ACC112 (cell line): ENCODE measurements around the gene LIX1.
"Not testable (repeated sequence)": the region's sequence is repeated elsewhere in the genome, so short reads cannot be mapped to it uniquely, and the experiment has no call there.

ENCODE experiments used
- H2AFZ ChIP-seq: fragments of 200-600 bp; sonication (generic); one replicate; pipeline ENCODE4 v1.6.0; 2017; ENCODE audit warnings: antibody characterized with exemption, low read length; ENCODE audit not compliant: unreplicated experiment
- H3K27ac ChIP-seq: fragments of 200-600 bp; sonication (generic); 2 replicates; pipeline ENCODE4 v1.5.1; 2014; ENCODE audit warnings: low read depth, mild to moderate bottlenecking, antibody characterized with exemption, low read length, moderate library complexity
- H3K27me3 ChIP-seq: fragments of 200-600 bp; sonication (generic); 2 replicates; pipeline ENCODE4 v1.6.1; 2014; ENCODE audit warnings: mild to moderate bottlenecking, antibody characterized with exemption, low read length, moderate library complexity, mixed read lengths; ENCODE audit not compliant: insufficient read depth
- H3K36me3 ChIP-seq: fragments of 200-600 bp; sonication (generic); 2 replicates; pipeline ENCODE4 v1.6.1; 2016; ENCODE audit warnings: mild to moderate bottlenecking, antibody characterized with exemption, low read length, moderate library complexity, mixed read lengths; ENCODE audit not compliant: insufficient read depth
- H3K4me1 ChIP-seq: fragments of 200-600 bp; sonication (generic); one replicate; pipeline ENCODE4 v1.6.1; 2016; ENCODE audit warnings: low read length, mixed read lengths; ENCODE audit not compliant: insufficient read depth, unreplicated experiment, control insufficient read depth
- H3K4me3 ChIP-seq: fragments of 200-600 bp; sonication (generic); 2 replicates; pipeline ENCODE4 v1.5.1; 2014; ENCODE audit warnings: mild to moderate bottlenecking, low read depth, low read length
- H3K79me2 ChIP-seq: fragments of 200-600 bp; sonication (generic); one replicate; pipeline ENCODE4 v1.6.0; 2016; ENCODE audit warnings: low read length; ENCODE audit not compliant: control insufficient read depth, unreplicated experiment, insufficient read depth

The LIX1 gene

GRCh38 chr5:97142521-97143254, at the start of gene LIX1:
Gene LIX1 (minus strand): TSS chr5:97142611. CDS start chr5:97142576, 35 bp downstream.
- Histone ChIP-seq H3K4me3 (no peak within 1 kb of the TSS), H3K27ac (no peak within 1 kb of the TSS), H3K4me1 (no peaks in the 10 kb centered on the region), H3K36me3 (no peaks in the 10 kb centered on the region), H2AFZ (no peak within 1 kb of the TSS), H3K79me2 (no peaks in the 10 kb centered on the region), H3K27me3 (0 out of 2 replicates have a peak, but pooled peaks cover 3% of the 10 kb centered on the region)

GRCh38 chr5:97191893-97192292, 49.5 kb upstream of the LIX1 start:
- no peaks in the 10 kb centered on the region for H3K4me1 ChIP-seq
- H2AFZ ChIP-seq: no peak overlapping the region
- no peaks in the 10 kb centered on the region for H3K36me3 ChIP-seq
- no peak overlapping the region for H3K27ac ChIP-seq
- no peaks in the 10 kb centered on the region for H3K79me2 ChIP-seq
- H3K4me3 ChIP-seq: no peak overlapping the region
- no peaks in the 10 kb centered on the region for H3K27me3 ChIP-seq

GRCh38 chr5:97189523-97189922, 47.1 kb upstream of the LIX1 start:
- not testable (repeated sequence) for H3K4me3 ChIP-seq, H3K36me3 ChIP-seq, H3K4me1 ChIP-seq, H3K27me3 ChIP-seq, H3K79me2 ChIP-seq, H2AFZ ChIP-seq, H3K27ac ChIP-seq

- Histone ChIP-seq H3K27ac (peak overlapping the region; percentile 80), H3K79me2 (peaks cover 47% of the 10 kb centered on the region), H3K36me3 (peaks cover 5% of the 10 kb centered on the region), H2AFZ (peak overlapping the region; percentile 90), H3K27me3 (no peaks in the 10 kb centered on the region), H3K4me1 (peaks cover 14% of the 10 kb centered on the region), H3K4me3 (peak overlapping the region; percentile 87)
Observed at GRCh38 chr5:97183930-97184213, 41.5 kb upstream of the LIX1 start.

GRCh38 chr5:97183100-97183929, 40.9 kb upstream of the LIX1 start, which contains the start of gene RIOK2:
Gene RIOK2 (minus strand): TSS chr5:97183247. CDS start chr5:97183191, 56 bp downstream.
- peaks cover 14% of the 10 kb centered on the region for H3K4me1 ChIP-seq
- peak within 1 kb of the TSS; percentile 90 for H2AFZ ChIP-seq
- H3K36me3 ChIP-seq: peaks cover 5% of the 10 kb centered on the region
- peak within 1 kb of the TSS; percentile 87 for H3K4me3 ChIP-seq
- no peaks in the 10 kb centered on the region for H3K27me3 ChIP-seq
- peak within 1 kb of the TSS; percentile 80 for H3K27ac ChIP-seq
- peaks cover 53% of the 10 kb centered on the region for H3K79me2 ChIP-seq

- Histone ChIP-seq H3K27ac (peak overlapping the region; percentile 80), H3K79me2 (peaks cover 58% of the 10 kb centered on the region)
Observed at GRCh38 chr5:97182571-97183099, 40.2 kb upstream of the LIX1 start.

GRCh38 chr5:97181856-97182545, 39.6 kb upstream of the LIX1 start:
- Histone ChIP-seq H3K27me3 (no peaks in the 10 kb centered on the region), H3K79me2 (peaks cover 62% of the 10 kb centered on the region), H2AFZ (no peak overlapping the region), H3K27ac (peak overlapping the region; percentile 80; the same call in 1 of the 2 replicates), H3K36me3 (peaks cover 14% of the 10 kb centered on the region), H3K4me3 (peak overlapping the region; percentile 87), H3K4me1 (peaks cover 14% of the 10 kb centered on the region)

More at GRCh38 chr5:97182571-97183099, 40.2 kb upstream of the LIX1 start:
- Histone ChIP-seq H3K36me3 (peaks cover 8% of the 10 kb centered on the region), H2AFZ (peak overlapping the region; percentile 40), H3K4me1 (peaks cover 14% of the 10 kb centered on the region), H3K4me3 (peak overlapping the region; percentile 87), H3K27me3 (no peaks in the 10 kb centered on the region)

GRCh38 chr5:97179457-97179856, 37.0 kb upstream of the LIX1 start:
- not testable (repeated sequence) for H3K27ac ChIP-seq, H3K27me3 ChIP-seq, H2AFZ ChIP-seq, H3K4me3 ChIP-seq
- H3K36me3 ChIP-seq: peaks cover 29% of the 10 kb centered on the region
- H3K4me1 ChIP-seq: peaks cover 12% of the 10 kb centered on the region
- H3K79me2 ChIP-seq: peaks cover 56% of the 10 kb centered on the region

- Histone ChIP-seq H3K36me3 (peaks cover 58% of the 10 kb centered on the region), H3K27me3 (no peaks in the 10 kb centered on the region), H3K27ac (no peak overlapping the region)
Observed at GRCh38 chr5:97172227-97172626, 29.8 kb upstream of the LIX1 start.

GRCh38 chr5:97171703-97172102, 29.3 kb upstream of the LIX1 start:
- Histone ChIP-seq H3K36me3 (peaks cover 53% of the 10 kb centered on the region), H2AFZ (no peak overlapping the region), H3K27me3 (no peaks in the 10 kb centered on the region), H3K4me3 (no peak overlapping the region), H3K27ac (no peak overlapping the region), H3K4me1 (no peaks in the 10 kb centered on the region), H3K79me2 (peaks cover 4% of the 10 kb centered on the region)

More at GRCh38 chr5:97172227-97172626, 29.8 kb upstream of the LIX1 start:
- no peak overlapping the region for H3K4me3 ChIP-seq
- no peaks in the 10 kb centered on the region for H3K4me1 ChIP-seq
- no peak overlapping the region for H2AFZ ChIP-seq
- peaks cover 4% of the 10 kb centered on the region for H3K79me2 ChIP-seq
